Skeletal muscle tissue (tissue), 4 donors: ENCODE results near the gene SRCIN1. TPM values are rescaled to one million over a fixed set of nuclear protein-coding genes. Genes with fewer than 3 reads are reported as not detected.
A peak's percentile ranks its signal among the peaks of the same experiment; 100 is the strongest.

Experiments used
- H3K27ac ChIP-seq: one replicate; pipeline ENCODE4 v1.7.0; 2013; ENCODE audit warnings: mild to moderate bottlenecking, low read depth, low read length, inconsistent platforms
- H3K27me3 ChIP-seq, 3 donors: one replicate each; pipeline ENCODE4 v1.7.0; 2013; ENCODE audit warnings: low read length in 3 of 3; ENCODE audit not compliant: control insufficient read depth in 3 of 3, insufficient read depth in 3 of 3
- H3K36me3 ChIP-seq, 3 donors: one replicate each; pipeline ENCODE4 v1.7.0; 2013; ENCODE audit warnings: low read length in 3 of 3; ENCODE audit not compliant: control insufficient read depth in 3 of 3, insufficient read depth in 3 of 3
- H3K4me1 ChIP-seq, 3 donors: one replicate each; pipeline ENCODE4 v1.7.0; 2013; ENCODE audit warnings: low read length in 3 of 3, mild to moderate bottlenecking in 3 of 3; ENCODE audit not compliant: control insufficient read depth in 3 of 3, insufficient read depth in 3 of 3
- H3K4me3 ChIP-seq, 3 donors: one replicate each; pipeline ENCODE4 v1.7.0; 2013; ENCODE audit warnings: low read length in 3 of 3
- H3K9ac ChIP-seq, 3 donors: one replicate each; pipeline ENCODE4 v1.7.0; 2013; ENCODE audit warnings: low read length in 3 of 3, mild to moderate bottlenecking in 3 of 3, moderate library complexity in 2 of 3, low read depth in 1 of 3
- H3K9me3 ChIP-seq, 3 donors: one replicate each; pipeline ENCODE4 v1.7.0; 2013; ENCODE audit warnings: low read length in 3 of 3; ENCODE audit not compliant: control insufficient read depth in 3 of 3
- total RNA-seq: library from RNA; depleted of rRNA; stranded (reverse); fragments of >200 nt; gene quantifications from one replicate; pipeline ENCODE4 v1.2.3, GENCODE V29; 2014
- donor health status: Osteomylitis.

Gene SRCIN1
- total RNA-seq, 1 donor from 2014 or later = 0.52 TPM

DNA sequence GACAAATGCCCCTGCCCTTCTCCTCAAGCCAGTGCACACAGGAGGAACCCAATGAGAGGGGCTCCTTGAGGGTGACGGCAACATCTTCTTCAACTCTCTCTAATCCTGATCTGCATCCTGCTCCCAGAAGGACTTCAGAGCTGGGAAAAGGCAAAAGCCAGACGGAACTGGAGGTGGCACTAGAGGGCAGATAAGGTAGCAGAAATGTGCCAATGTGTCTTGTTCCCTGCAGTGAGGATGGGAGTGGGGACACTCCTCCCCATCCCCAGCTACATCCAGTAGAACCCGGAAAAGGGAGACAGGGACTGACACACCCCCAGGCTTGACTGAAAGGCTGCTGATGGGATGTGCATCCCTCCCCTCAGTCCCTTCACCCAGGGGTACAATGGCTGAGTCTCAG lies 28.5 kb downstream of the SRCIN1 start:
- Histone ChIP-seq H3K27ac (no peak overlapping the region), H3K27me3 (peaks cover 65 to 80% (median 69%) of the 10 kb centered on the region in 3 donors)

DNA sequence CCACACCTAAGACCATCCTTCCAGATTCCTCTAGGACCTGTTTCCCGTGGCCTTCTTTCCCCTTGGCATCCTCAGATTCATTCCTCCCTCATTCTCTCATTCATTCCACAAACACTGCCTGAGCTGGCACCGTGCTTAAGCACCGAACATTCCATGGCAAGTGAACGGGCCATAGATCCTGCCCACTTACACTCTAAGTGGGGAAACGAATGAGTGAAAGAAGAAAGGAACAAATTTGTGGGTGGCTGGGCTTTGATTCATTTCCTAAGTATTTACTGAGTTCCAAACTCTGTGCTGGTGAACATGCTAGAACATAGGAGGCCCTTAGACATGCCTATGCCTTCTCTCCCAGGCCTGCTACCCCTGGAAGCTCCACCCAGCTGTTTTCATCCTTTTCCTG lies 30.0 kb downstream of the SRCIN1 start:
- Histone ChIP-seq H3K9me3 (no peaks in the 10 kb centered on the region), H3K27ac (no peak overlapping the region), H3K36me3 (no peaks in the 10 kb centered on the region), H3K9ac (no peak overlapping the region), H3K4me1 (peaks cover 8 to 10% (median 9%) of the 10 kb centered on the region in 3 donors), H3K27me3 (peaks cover 77 to 88% (median 79%) of the 10 kb centered on the region in 3 donors), H3K4me3 (no peak overlapping the region)

More for the DNA sequence above, 28.5 kb downstream of the SRCIN1 start:
- no peaks in the 10 kb centered on the region for H3K36me3 ChIP-seq
- H3K9ac ChIP-seq = no peak overlapping the region
- no peak overlapping the region for H3K4me3 ChIP-seq
- peaks cover 8 to 10% (median 9%) of the 10 kb centered on the region in 3 donors for H3K4me1 ChIP-seq
- no peaks in the 10 kb centered on the region for H3K9me3 ChIP-seq

DNA sequence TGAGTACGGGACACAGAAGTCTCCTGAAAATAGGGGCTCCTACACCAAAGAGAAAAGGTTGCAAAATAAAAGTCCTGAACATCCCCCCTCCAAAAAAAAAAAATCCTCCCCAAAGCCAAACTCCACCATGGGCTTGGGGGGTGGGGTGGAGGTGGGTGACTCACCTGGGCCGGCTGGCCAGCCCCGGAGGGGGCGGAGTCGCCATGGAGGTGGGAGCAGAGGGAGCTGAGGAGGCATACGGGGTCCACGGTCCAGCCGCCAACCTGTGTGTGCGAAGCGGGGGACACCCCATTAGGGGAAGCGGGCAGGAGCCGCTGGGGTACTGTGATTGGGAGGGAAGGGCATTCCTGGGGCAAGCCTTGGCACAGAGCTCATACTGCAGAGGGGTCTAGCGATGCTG lies 31.0 kb downstream of the SRCIN1 start:
- no peak overlapping the region for H3K27ac ChIP-seq
- peaks cover 8 to 10% (median 9%) of the 10 kb centered on the region in 3 donors for H3K4me1 ChIP-seq
- no peaks in the 10 kb centered on the region for H3K36me3 ChIP-seq
- H3K27me3 ChIP-seq = peaks cover 79 to 88% (median 83%) of the 10 kb centered on the region in 3 donors
- H3K9ac ChIP-seq = no peak overlapping the region
- H3K9me3 ChIP-seq = no peaks in the 10 kb centered on the region
- H3K4me3 ChIP-seq = no peak overlapping the region

DNA sequence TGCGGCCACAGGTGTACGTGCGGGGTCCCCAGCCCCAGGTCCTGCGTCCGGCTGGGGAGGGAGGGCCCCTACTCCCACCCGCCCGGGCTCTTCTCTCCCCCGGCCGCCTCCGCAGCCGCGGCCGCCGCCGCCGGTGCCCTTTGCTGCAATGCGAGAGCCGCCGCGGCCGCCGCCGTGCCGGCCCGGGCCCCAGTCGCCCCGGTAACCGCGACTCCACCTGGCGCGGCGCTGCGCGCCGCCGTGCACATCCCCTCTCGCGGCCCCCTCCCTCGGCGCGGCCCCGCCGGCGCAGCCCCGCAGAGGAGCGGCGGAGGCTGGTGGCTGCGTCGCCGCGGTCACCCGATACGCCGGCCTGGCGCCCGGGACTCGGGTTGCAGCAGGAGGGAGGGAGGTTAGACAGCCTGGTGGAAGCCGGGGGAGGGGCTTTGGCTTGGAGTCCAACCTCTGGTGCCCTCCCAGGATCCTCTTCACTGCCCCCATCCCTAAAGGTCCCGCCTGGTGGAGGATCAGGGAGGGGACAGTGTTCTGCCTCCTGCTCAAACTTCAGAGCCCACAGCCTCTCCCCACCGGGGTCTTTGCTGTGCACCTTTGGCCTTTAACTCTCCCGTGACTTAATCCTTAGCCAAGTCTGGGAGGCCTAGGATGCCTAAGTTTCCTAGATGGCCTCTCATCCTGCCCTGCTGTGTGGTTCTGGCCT lies 32.9 kb downstream of the SRCIN1 start:
- Histone ChIP-seq H3K36me3 (no peaks in the 10 kb centered on the region), H3K9ac (no peak overlapping the region), H3K4me1 (peaks cover 5 to 8% (median 6%) of the 10 kb centered on the region in 3 donors), H3K9me3 (no peaks in the 10 kb centered on the region), H3K27me3 (peaks cover 71 to 79% (median 77%) of the 10 kb centered on the region in 3 donors), H3K27ac (no peak overlapping the region), H3K4me3 (peak overlapping the region in 1 of 3 donors; percentile 22)

DNA sequence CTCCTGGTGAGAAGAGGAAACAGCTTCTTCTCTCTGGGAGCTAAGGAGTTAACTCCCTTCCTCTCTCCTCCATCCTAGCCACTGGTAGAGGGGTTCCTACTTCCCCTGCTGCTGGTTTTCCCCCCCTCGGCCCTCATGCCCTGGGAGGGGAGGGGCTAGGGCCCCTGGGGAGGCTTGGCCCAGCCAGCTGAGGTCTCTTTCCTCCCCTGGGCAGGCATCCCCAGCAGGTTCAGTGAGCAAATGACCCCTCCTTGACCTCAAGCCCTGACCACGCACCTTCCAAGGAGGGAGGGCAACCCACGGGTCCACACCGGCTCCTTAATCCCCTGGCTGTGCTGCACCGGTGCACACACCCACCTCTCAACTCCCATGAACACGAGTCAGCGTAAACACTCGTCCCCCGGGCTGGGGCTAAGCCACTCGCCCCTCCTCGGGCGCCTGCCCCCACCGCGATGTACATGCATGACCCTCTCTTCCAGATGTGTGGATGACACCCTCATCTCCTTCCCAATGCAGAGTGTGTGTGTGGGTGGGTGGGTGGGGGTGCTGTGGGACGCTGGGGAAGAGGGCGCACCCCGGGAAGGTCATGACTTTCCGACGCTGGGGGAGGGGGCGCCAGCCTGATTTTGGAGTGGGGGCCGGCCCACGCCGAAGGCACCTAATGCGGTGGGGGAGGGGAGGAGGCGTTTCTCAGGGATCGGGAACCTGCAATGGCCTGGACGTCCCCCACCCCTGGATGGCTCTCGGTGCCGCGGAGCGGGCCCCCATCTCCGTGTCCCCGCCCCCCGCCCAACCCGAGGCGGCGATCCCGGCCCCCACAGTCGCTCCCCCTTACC lies 33.7 kb downstream of the SRCIN1 start:
- Histone ChIP-seq H3K27me3 (peaks cover 69 to 79% (median 77%) of the 10 kb centered on the region in 3 donors), H3K4me3 (no peak overlapping the region), H3K27ac (no peak overlapping the region), H3K4me1 (peaks cover 5 to 8% (median 6%) of the 10 kb centered on the region in 3 donors), H3K36me3 (no peaks in the 10 kb centered on the region), H3K9ac (no peak overlapping the region), H3K9me3 (no peaks in the 10 kb centered on the region)

DNA sequence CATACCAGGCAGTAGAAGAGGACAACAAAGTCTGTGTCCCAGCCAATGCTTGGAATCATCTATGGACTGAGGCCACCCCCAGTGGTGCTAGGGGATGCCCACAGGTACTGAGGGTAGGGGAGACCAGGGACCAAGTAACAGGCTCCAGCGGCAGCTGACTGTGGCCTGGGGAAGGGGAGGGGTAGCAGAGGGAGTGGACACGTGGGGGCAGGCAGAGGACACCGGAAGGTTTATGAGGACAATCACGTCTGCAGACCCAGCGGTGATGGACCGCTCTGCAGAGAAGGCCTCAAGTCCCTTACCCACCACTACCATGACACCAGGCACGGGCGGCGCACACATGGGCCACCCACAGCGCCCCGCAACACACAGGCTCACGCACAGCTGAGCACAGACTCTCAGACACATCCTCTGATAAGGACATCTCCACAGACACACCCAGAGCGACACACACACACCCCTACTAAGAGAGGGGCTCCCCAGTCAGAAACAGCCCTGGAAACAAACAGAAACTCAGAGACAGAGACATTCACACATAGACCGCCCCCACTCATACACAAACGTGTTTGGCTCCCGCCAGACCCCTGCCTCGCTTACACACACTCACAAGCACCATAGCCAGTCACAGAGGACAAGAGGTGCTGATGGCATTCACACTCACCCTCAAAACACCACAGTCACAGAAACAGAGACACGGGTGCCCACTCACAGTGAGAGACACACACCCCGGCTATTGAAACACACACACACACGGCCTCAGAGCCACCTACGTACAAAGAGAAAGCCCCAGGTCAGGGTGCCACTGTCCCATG lies 35.8 kb downstream of the SRCIN1 start:
- Histone ChIP-seq H3K27me3 (peaks cover 73 to 80% (median 78%) of the 10 kb centered on the region in 3 donors), H3K27ac (no peak overlapping the region), H3K9ac (no peak overlapping the region), H3K36me3 (no peaks in the 10 kb centered on the region), H3K4me3 (no peak overlapping the region), H3K4me1 (peaks cover 5 to 8% (median 6%) of the 10 kb centered on the region in 3 donors), H3K9me3 (no peaks in the 10 kb centered on the region)

DNA sequence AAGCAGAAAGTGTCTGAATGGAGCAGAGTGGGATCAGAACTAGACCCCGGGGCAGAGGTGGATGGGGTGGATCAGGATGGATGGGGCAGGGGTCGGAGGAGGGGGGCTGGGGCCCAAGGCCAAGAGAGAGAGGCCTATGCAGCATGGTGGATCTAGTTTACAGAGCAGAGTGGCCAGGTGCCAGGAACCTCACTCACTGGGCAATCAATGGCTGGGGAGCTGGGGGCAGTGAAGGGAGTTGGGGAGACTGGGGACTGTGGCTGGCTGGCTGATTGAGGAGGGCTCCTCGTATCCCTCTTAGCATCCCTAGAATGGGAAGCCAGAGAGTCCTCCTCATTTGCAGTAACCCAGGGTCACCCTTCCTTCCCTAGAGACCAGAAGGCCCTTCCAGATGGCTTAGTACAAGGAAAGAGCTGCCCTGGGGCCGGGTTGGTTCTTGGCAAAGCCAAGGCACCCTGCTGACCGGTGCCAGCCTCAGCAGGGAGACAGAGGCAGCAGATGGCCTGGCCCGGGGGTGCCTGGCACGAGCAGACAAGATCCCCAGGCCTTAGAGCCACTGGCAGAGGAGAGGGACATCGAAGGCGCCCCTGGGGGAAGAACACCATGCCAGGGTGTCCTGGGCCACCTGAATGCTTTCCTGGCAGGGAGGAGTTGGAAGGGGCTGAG lies 36.8 kb downstream of the SRCIN1 start:
- H3K9ac ChIP-seq = no peak overlapping the region
- peaks cover 5 to 8% (median 6%) of the 10 kb centered on the region in 3 donors for H3K4me1 ChIP-seq
- H3K36me3 ChIP-seq = no peaks in the 10 kb centered on the region
- peaks cover 78 to 81% (median 80%) of the 10 kb centered on the region in 3 donors for H3K27me3 ChIP-seq
- no peak overlapping the region for H3K4me3 ChIP-seq
- H3K27ac ChIP-seq = no peak overlapping the region
- no peaks in the 10 kb centered on the region for H3K9me3 ChIP-seq

DNA sequence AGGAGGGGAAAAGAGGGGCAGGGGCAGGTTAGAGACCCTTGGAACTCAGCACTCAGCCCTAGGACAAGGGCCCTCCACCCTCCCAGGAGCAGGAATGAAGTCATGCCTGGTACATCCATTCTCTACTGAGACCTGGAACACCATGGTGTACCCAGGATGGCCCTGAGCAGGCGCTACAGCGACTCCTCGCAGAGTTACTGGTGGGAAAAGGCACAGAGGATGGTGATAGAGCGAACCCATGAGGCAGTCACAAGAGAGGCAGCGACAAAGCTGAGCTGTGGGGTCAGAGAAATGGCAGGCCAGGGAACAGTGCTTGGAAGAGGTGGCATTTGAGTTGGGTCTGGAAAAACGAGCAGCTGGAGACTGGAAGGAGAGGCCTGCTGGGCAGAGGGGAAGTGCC lies 37.5 kb downstream of the SRCIN1 start:
- H3K4me3 ChIP-seq = no peak overlapping the region
- no peaks in the 10 kb centered on the region for H3K9me3 ChIP-seq
- H3K36me3 ChIP-seq = no peaks in the 10 kb centered on the region
- peaks cover 78 to 82% (median 80%) of the 10 kb centered on the region in 3 donors for H3K27me3 ChIP-seq
- H3K4me1 ChIP-seq = peaks cover 5% of the 10 kb centered on the region in 3 donors
- H3K9ac ChIP-seq = no peak overlapping the region
- no peak overlapping the region for H3K27ac ChIP-seq

DNA sequence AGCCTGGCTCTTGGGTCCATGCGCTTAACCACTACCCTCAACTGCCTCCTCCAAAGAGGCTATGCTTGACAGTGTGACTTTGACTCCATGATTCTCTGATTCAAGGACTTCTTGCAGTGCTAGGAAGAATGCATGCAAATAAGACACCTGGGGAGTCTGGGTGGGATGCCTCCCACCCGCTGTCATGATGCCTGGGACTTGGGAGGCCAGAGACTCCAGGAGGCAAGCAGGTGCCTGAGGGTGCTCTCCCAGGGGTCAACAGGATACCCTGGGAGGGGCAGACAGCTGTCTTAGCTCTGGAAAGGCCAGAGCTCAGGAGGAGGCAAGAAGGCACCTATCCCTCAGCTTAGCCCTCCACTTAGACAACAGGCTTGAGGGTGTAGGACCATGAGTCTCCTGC lies 38.4 kb downstream of the SRCIN1 start:
- H3K9me3 ChIP-seq = no peaks in the 10 kb centered on the region
- H3K27me3 ChIP-seq = peaks cover 79 to 85% (median 80%) of the 10 kb centered on the region in 3 donors
- H3K4me3 ChIP-seq = no peak overlapping the region
- no peaks in the 10 kb centered on the region for H3K4me1 ChIP-seq
- H3K9ac ChIP-seq = no peak overlapping the region
- H3K36me3 ChIP-seq = no peaks in the 10 kb centered on the region
- H3K27ac ChIP-seq = no peak overlapping the region
